Endodermal cell (in vitro differentiated cells): Measurements from ENCODE around the gene TTC24. TPM values are rescaled to one million over a fixed set of nuclear protein-coding genes. Genes with fewer than 3 reads are reported as not detected.

Experiments used
- DNase-seq: peaks from one replicate; pipeline ENCODE4 v3.0.0-alpha.2; 2017
- H3K27ac ChIP-seq: 2 replicates; pipeline ENCODE4 v1.5.1; 2013; ENCODE audit warnings: mild to moderate bottlenecking, low read depth, low read length, moderate library complexity
- H3K27me3 ChIP-seq: 2 replicates; pipeline ENCODE4 v1.6.1; 2013; ENCODE audit warnings: mild to moderate bottlenecking, low read length, moderate library complexity; ENCODE audit not compliant: insufficient read depth, control insufficient read depth, poor library complexity, severe bottlenecking
- H3K36me3 ChIP-seq: 2 replicates; pipeline ENCODE4 v1.7.0; 2013; ENCODE audit warnings: mild to moderate bottlenecking, low read length, moderate library complexity; ENCODE audit not compliant: control insufficient read depth, insufficient read depth
- H3K4me1 ChIP-seq: one replicate; pipeline ENCODE4 v1.7.0; 2013; ENCODE audit warnings: low read length; ENCODE audit not compliant: control insufficient read depth, insufficient read depth
- H3K4me3 ChIP-seq: 2 replicates; pipeline ENCODE4 v1.5.1; 2013; ENCODE audit warnings: mild to moderate bottlenecking, low read length, moderate library complexity
- H3K9ac ChIP-seq: 2 replicates; pipeline ENCODE4 v1.6.1; 2013; ENCODE audit warnings: mild to moderate bottlenecking, low read length, moderate library complexity; ENCODE audit not compliant: poor library complexity, severe bottlenecking; ENCODE audit errors: extremely low read depth
- H3K9me3 ChIP-seq: 2 replicates; pipeline ENCODE4 v1.6.1; 2013; ENCODE audit warnings: mild to moderate bottlenecking, low read length, moderate library complexity; ENCODE audit not compliant: control insufficient read depth
- H3K27ac Mint-ChIP-seq: 2 replicates; pipeline ENCODE4 v1.8.0; 2020; ENCODE audit warnings: mixed read lengths
- H3K27me3 Mint-ChIP-seq: 2 replicates; pipeline ENCODE4 v1.8.0; 2021; ENCODE audit warnings: mild to moderate bottlenecking, mixed read lengths; ENCODE audit not compliant: insufficient read depth
- H3K36me3 Mint-ChIP-seq: 2 replicates; pipeline ENCODE4 v1.8.0; 2020; ENCODE audit warnings: low read depth, mixed read lengths
- H3K4me1 Mint-ChIP-seq: 2 replicates; pipeline ENCODE4 v1.8.0; 2020; ENCODE audit warnings: mixed read lengths
- H3K4me3 Mint-ChIP-seq: 2 replicates; pipeline ENCODE4 v1.8.0; 2020; ENCODE audit warnings: mild to moderate bottlenecking, moderate library complexity, mixed read lengths
- H3K9me3 Mint-ChIP-seq: 2 replicates; pipeline ENCODE4 v1.8.0; 2020; ENCODE audit warnings: mild to moderate bottlenecking, mixed read lengths
- CTCF ChIP-seq: fragments of 200-600 bp; sonication (generic); conservative IDR thresholded peaks from 2 replicates; pipeline ENCODE4 v1.5.0; 2021; ENCODE audit warnings: antibody characterized with exemption, mild to moderate bottlenecking
- WGBS, 2 experiments: methylation state at CpG; one replicate each; pipeline versions ENCODE4 v1.1.5 to v1.1.7; 2013; ENCODE audit warnings: missing lambda C conversion rate in 2 of 2, mixed read lengths in 1 of 2; ENCODE audit not compliant: insufficient coverage in 1 of 2, insufficient read length in 1 of 2; 5-methylcytosine and 5-hydroxymethylcytosine counted together
- total RNA-seq, 2 donors: library from RNA; stranded (reverse); fragmentation: NEBNext Ultra II Directional in 1 of 2; extraction: Animal tissue kit (Norgen Biotek cat#: 25700) in 1 of 2; gene quantifications; 2 replicates in 1 of 2; 3 replicates in 1 of 2; pipeline ENCODE4 v1.2.1, GENCODE V29; 2021

Gene TTC24
- total RNA-seq, 2 donors from 2014 or later: not detected

- peak overlapping the region; percentile 64 for H3K4me3 ChIP-seq
- no peak overlapping the region for H3K9ac ChIP-seq
- 2 to 3% methylated on average over 33 to 87 of the region's 87 CpGs for WGBS, 2 experiments
- peaks cover 6% of the 10 kb centered on the region for H3K4me1 Mint-ChIP-seq
- no peaks in the 10 kb centered on the region for H3K36me3 ChIP-seq
- peak overlapping the region; percentile 42 for H3K4me3 Mint-ChIP-seq
- no peaks in the 10 kb centered on the region for H3K36me3 Mint-ChIP-seq
- peak; percentile 72 for TF ChIP-seq CTCF
- H3K9me3 Mint-ChIP-seq: no peaks in the 10 kb centered on the region
- no peak overlapping the region for H3K27ac ChIP-seq
- H3K27ac Mint-ChIP-seq: no peak overlapping the region
- H3K4me1 ChIP-seq: no peaks in the 10 kb centered on the region
- peaks cover 92% of the 10 kb centered on the region for H3K27me3 Mint-ChIP-seq
- H3K27me3 ChIP-seq: peaks cover 79% of the 10 kb centered on the region
- H3K9me3 ChIP-seq: no peaks in the 10 kb centered on the region
- DNase-seq: peak; percentile 94
Measured at GRCh38 chr1:156623946-156624813, 44.7 kb downstream of the TTC24 start.

- Mint-ChIP-seq H3K9me3 (no peaks in the 10 kb centered on the region), H3K4me3 (peak overlapping the region; percentile 42), H3K4me1 (peaks cover 6% of the 10 kb centered on the region), H3K27ac (no peak overlapping the region), H3K27me3 (peaks cover 90% of the 10 kb centered on the region), H3K36me3 (no peaks in the 10 kb centered on the region)
- 0 to 3% methylated on average over 14 to 51 of the region's 55 CpGs for WGBS, 2 experiments
- no peak overlapping the region for H3K9ac ChIP-seq
- peaks cover 73% of the 10 kb centered on the region for H3K27me3 ChIP-seq
- H3K36me3 ChIP-seq: no peaks in the 10 kb centered on the region
- H3K4me3 ChIP-seq: peak overlapping the region; percentile 64
- DNase-seq: peak; percentile 71
- H3K27ac ChIP-seq: no peak overlapping the region
- H3K4me1 ChIP-seq: no peaks in the 10 kb centered on the region
- H3K9me3 ChIP-seq: no peaks in the 10 kb centered on the region
- TF ChIP-seq CTCF: no peak
Measured at GRCh38 chr1:156624814-156625435, 45.4 kb downstream of the TTC24 start.

GRCh38 chr1:156625436-156626078, 46.0 kb downstream of the TTC24 start:
- Histone ChIP-seq H3K9me3 (no peaks in the 10 kb centered on the region), H3K4me1 (no peaks in the 10 kb centered on the region), H3K4me3 (peak overlapping the region; percentile 40), H3K36me3 (no peaks in the 10 kb centered on the region), H3K27ac (no peak overlapping the region), H3K9ac (no peak overlapping the region), H3K27me3 (peaks cover 67% of the 10 kb centered on the region)
- peaks cover 89% of the 10 kb centered on the region for H3K27me3 Mint-ChIP-seq
- peak overlapping the region; percentile 42 for H3K4me3 Mint-ChIP-seq
- peak; percentile 85 for TF ChIP-seq CTCF
- H3K36me3 Mint-ChIP-seq: no peaks in the 10 kb centered on the region
- 3 to 5% methylated on average over 20 to 45 of the region's 45 CpGs for WGBS, 2 experiments
- H3K9me3 Mint-ChIP-seq: no peaks in the 10 kb centered on the region
- no peak overlapping the region for H3K27ac Mint-ChIP-seq
- H3K4me1 Mint-ChIP-seq: peaks cover 6% of the 10 kb centered on the region
- DNase-seq: peak; percentile 86
